ENCODE results near the gene NEK1. TPM values are rescaled to one million over a fixed set of nuclear protein-coding genes. Genes with fewer than 3 reads are reported as not detected.

Gene NEK1
- total RNA-seq, 1 experiment from 2014 or later: 10.3 TPM

GRCh38 chr4:169604903-169605331 is 7.5 kb downstream of the NEK1 start:
- H3K4me1 Mint-ChIP-seq: no peaks in the 10 kb centered on the region
- H3K4me3 Mint-ChIP-seq: no peak overlapping the region
- POLR2A ChIA-PET: no interaction called here
- no peak for ATAC-seq
- no peak overlapping the region for H3K27ac Mint-ChIP-seq
- DNase-seq (ENCODE audit: low spot score): no peak
- no peaks in the 10 kb centered on the region for H3K27me3 Mint-ChIP-seq (ENCODE audit: low read depth)
- CTCF ChIA-PET: no interaction called here
- TF ChIP-seq NFATC4 (CRISPR knock-in tag; IDR thresholded peaks at IDR 0.05): no peak
- peaks cover 2% of the 10 kb centered on the region; the same call in 1 of the 2 replicates for H3K36me3 Mint-ChIP-seq
- H3K9me3 Mint-ChIP-seq: no peaks in the 10 kb centered on the region

GRCh38 chr4:169604131-169604900 is 8.1 kb downstream of the NEK1 start:
- DNase-seq (ENCODE audit: low spot score) (no peak), ATAC-seq (no peak)
- ChIA-PET POLR2A (no interaction called here), CTCF (no interaction called here)
- no peaks in the 10 kb centered on the region for H3K9me3 Mint-ChIP-seq
- H3K36me3 Mint-ChIP-seq: peaks cover 2% of the 10 kb centered on the region; the same call in 1 of the 2 replicates
- no peaks in the 10 kb centered on the region for H3K27me3 Mint-ChIP-seq (ENCODE audit: low read depth)
- H3K4me3 Mint-ChIP-seq: no peak overlapping the region
- H3K27ac Mint-ChIP-seq: no peak overlapping the region
- H3K4me1 Mint-ChIP-seq: no peaks in the 10 kb centered on the region
- TF ChIP-seq ZNF317 (CRISPR knock-in tag; IDR thresholded peaks at IDR 0.05; ENCODE audit: borderline replicate concordance, low read depth) (no peak), STAT6 (CRISPR knock-in tag; conservative IDR thresholded peaks at IDR 0.05; ENCODE audit: low read depth) (no peak), NFATC4 (CRISPR knock-in tag; IDR thresholded peaks at IDR 0.05) (no peak), KAT7 (CRISPR knock-in tag; IDR thresholded peaks at IDR 0.05; ENCODE audit: borderline replicate concordance) (no peak), GABPB1 (CRISPR knock-in tag; IDR thresholded peaks at IDR 0.05) (no peak), NR2C2 (CRISPR knock-in tag; IDR thresholded peaks at IDR 0.05) (no peak), ARID4B (CRISPR knock-in tag; IDR thresholded peaks at IDR 0.05; ENCODE audit: borderline replicate concordance) (no peak), ATF1 (CRISPR knock-in tag; IDR thresholded peaks at IDR 0.05) (no peak), MAX (CRISPR knock-in tag; IDR thresholded peaks at IDR 0.05) (no peak), TEAD4 (CRISPR knock-in tag; IDR thresholded peaks at IDR 0.05) (no peak), E2F5 (CRISPR knock-in tag; IDR thresholded peaks at IDR 0.05) (no peak), CBFB (CRISPR knock-in tag; IDR thresholded peaks at IDR 0.05; ENCODE audit: low read depth) (no peak), ESRRA (CRISPR knock-in tag; IDR thresholded peaks at IDR 0.05; ENCODE audit: borderline replicate concordance) (no peak), ZSCAN18 (CRISPR knock-in tag; IDR thresholded peaks at IDR 0.05) (no peak), PRDM15 (CRISPR knock-in tag; IDR thresholded peaks at IDR 0.05) (no peak), SMAD3 (CRISPR knock-in tag; IDR thresholded peaks at IDR 0.05; ENCODE audit: borderline replicate concordance) (no peak), HMGXB4 (CRISPR knock-in tag; IDR thresholded peaks at IDR 0.05) (no peak)
